Loucy (cell line): Measurements from ENCODE around the gene FNTB.

Experiments
- H2AFZ ChIP-seq: fragments of 200-600 bp; sonication (generic); 2 replicates; pipeline ENCODE4 v1.6.0; 2016; ENCODE audit warnings: antibody characterized with exemption, mild to moderate bottlenecking, low read length, moderate library complexity
- H3F3A ChIP-seq: fragments of 200-600 bp; 2 replicates; pipeline ENCODE4 v1.6.0; 2016; ENCODE audit warnings: antibody characterized with exemption, low read depth, mild to moderate bottlenecking
- H3K27me3 ChIP-seq: fragments of 200-600 bp; sonication (generic); 2 replicates; pipeline ENCODE4 v1.6.1; 2014; ENCODE audit warnings: low read length, mild to moderate bottlenecking; ENCODE audit not compliant: insufficient read depth, poor library complexity, severe bottlenecking
- H3K36me3 ChIP-seq: fragments of 200-600 bp; sonication (generic); 2 replicates; pipeline ENCODE4 v1.6.1; 2016; ENCODE audit warnings: low read length; ENCODE audit not compliant: insufficient read depth
- H3K4me1 ChIP-seq: fragments of 200-600 bp; sonication (generic); 2 replicates; pipeline ENCODE4 v1.5.1; 2014; ENCODE audit warnings: low read length, mild to moderate bottlenecking; ENCODE audit not compliant: insufficient read depth, poor library complexity, severe bottlenecking
- H3K4me2 ChIP-seq: fragments of 200-600 bp; sonication (generic); 2 replicates; pipeline ENCODE4 v1.6.0; 2014; ENCODE audit warnings: antibody characterized with exemption, low read length, low read depth, mild to moderate bottlenecking; ENCODE audit not compliant: poor library complexity, severe bottlenecking
- H3K4me3 ChIP-seq: fragments of 200-600 bp; sonication (generic); 2 replicates; pipeline ENCODE4 v1.5.1; 2014; ENCODE audit warnings: low read length, mild to moderate bottlenecking, mixed read lengths; ENCODE audit not compliant: poor library complexity, severe bottlenecking
- H3K79me2 ChIP-seq: fragments of 200-600 bp; sonication (generic); 2 replicates; pipeline ENCODE4 v1.6.1; 2014; ENCODE audit warnings: low read length; ENCODE audit not compliant: insufficient read depth
- H3K9ac ChIP-seq: fragments of 200-600 bp; sonication (generic); 2 replicates; pipeline ENCODE4 v1.6.0; 2014; ENCODE audit warnings: mild to moderate bottlenecking, low read depth, low read length, moderate library complexity; ENCODE audit not compliant: poor library complexity, severe bottlenecking
- H3K9me2 ChIP-seq: fragments of 200-600 bp; sonication (generic); replicated peaks from 2 replicates; pipeline ENCODE4 v1.6.1; 2016; ENCODE audit warnings: low read depth, low read length, mixed read lengths
- H3K9me3 ChIP-seq: fragments of 200-600 bp; sonication (generic); 2 replicates; pipeline ENCODE4 v1.6.1; 2014; ENCODE audit warnings: mild to moderate bottlenecking, antibody characterized with exemption, low read length, low read depth; ENCODE audit not compliant: insufficient read depth
- H4K20me1 ChIP-seq: fragments of 200-600 bp; sonication (generic); 2 replicates; pipeline ENCODE4 v1.6.0; 2014; ENCODE audit warnings: antibody characterized with exemption, low read length, mild to moderate bottlenecking; ENCODE audit not compliant: insufficient read depth, poor library complexity, severe bottlenecking
- EZH2phosphoT487 ChIP-seq: fragments of 200-600 bp; IDR thresholded peaks from 2 replicates; pipeline ENCODE4 v1.6.1; 2018; ENCODE audit warnings: antibody characterized with exemption, mild to moderate bottlenecking, moderate library complexity, borderline replicate concordance
- TF ChIP-seq, protein P1 (sequence below): fragments of 200-600 bp; sonication (generic); conservative IDR thresholded peaks from 2 replicates; pipeline ENCODE4 v1.5.1; 2014; ENCODE audit warnings: mild to moderate bottlenecking, antibody characterized with exemption, low read length

The FNTB gene

DNA sequence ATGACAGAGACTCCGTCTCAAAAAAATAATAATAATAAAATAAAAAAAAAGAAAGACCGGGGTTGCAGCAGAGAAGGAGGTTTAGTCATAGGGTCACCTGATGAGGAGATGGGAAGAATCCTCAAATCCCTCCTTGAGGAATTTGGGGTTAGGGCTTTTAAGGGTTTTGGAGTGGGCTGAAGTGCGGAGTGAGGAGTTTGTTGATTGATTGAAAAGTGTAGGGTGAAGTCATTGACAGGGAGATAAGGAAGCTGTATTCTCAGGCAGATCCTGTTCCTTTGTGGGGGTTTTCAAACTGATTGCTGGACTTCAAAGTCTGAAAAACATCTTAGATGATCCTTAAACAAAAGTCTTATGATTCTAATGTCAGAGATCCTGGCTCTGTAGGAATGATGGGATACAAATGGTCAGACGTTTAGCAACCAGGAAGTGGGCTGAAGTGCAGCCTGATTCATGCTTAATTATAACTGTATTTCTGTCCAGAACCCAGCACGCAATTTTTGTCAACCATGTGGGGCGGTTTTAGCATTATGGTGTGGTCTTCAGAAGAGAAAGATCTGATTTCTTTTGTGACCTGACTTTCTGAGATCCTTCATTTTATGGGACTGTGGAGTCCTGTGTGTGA, 16.0 kb downstream of the FNTB start:
- H3F3A ChIP-seq = no peaks in the 10 kb centered on the region
- no peaks in the 10 kb centered on the region for H3K9me2 ChIP-seq
- no peak overlapping the region for H3K4me3 ChIP-seq
- no peak overlapping the region for H3K4me2 ChIP-seq
- peaks cover 62% of the 10 kb centered on the region for H3K79me2 ChIP-seq
- H3K9ac ChIP-seq = no peak overlapping the region
- H3K9me3 ChIP-seq = no peaks in the 10 kb centered on the region
- H2AFZ ChIP-seq = no peak overlapping the region
- H3K27me3 ChIP-seq = no peaks in the 10 kb centered on the region
- peaks cover 10% of the 10 kb centered on the region for H4K20me1 ChIP-seq
- TF ChIP-seq, protein P1, sequence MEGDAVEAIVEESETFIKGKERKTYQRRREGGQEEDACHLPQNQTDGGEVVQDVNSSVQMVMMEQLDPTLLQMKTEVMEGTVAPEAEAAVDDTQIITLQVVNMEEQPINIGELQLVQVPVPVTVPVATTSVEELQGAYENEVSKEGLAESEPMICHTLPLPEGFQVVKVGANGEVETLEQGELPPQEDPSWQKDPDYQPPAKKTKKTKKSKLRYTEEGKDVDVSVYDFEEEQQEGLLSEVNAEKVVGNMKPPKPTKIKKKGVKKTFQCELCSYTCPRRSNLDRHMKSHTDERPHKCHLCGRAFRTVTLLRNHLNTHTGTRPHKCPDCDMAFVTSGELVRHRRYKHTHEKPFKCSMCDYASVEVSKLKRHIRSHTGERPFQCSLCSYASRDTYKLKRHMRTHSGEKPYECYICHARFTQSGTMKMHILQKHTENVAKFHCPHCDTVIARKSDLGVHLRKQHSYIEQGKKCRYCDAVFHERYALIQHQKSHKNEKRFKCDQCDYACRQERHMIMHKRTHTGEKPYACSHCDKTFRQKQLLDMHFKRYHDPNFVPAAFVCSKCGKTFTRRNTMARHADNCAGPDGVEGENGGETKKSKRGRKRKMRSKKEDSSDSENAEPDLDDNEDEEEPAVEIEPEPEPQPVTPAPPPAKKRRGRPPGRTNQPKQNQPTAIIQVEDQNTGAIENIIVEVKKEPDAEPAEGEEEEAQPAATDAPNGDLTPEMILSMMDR = no peak
- TF ChIP-seq EZH2phosphoT487 = no peak
- peaks cover 36% of the 10 kb centered on the region; the same call in 1 of the 2 replicates for H3K36me3 ChIP-seq
- peaks cover 8% of the 10 kb centered on the region for H3K4me1 ChIP-seq

DNA sequence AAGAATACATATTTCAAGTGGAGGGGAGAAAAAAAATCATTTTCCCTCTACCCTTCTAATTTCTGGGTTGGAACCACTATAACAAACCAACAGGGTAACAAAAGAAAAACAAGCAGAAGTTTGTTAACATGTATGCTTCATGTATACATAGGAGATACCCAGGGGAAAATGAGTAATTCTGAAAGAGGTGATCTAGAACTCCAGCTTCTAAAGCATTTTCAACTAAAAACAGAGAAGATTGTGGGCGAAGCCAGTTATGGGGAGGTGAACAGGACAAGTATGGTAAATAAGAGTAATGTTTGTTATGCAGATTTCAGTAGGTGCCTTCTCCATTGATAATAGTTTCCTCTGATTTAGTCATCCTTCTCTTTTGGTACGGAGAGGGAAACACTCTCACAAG, 16.7 kb downstream of the FNTB start:
- Histone ChIP-seq H3K9me3 (no peaks in the 10 kb centered on the region), H3K27me3 (no peaks in the 10 kb centered on the region), H3K9me2 (no peaks in the 10 kb centered on the region), H3K9ac (no peak overlapping the region), H3K4me2 (no peak overlapping the region), H3K79me2 (peaks cover 55% of the 10 kb centered on the region), H3F3A (no peaks in the 10 kb centered on the region), H2AFZ (no peak overlapping the region), H3K4me1 (peaks cover 5% of the 10 kb centered on the region), H3K4me3 (no peak overlapping the region), H3K36me3 (peaks cover 43% of the 10 kb centered on the region; the same call in 1 of the 2 replicates), H4K20me1 (peaks cover 7% of the 10 kb centered on the region)
- TF ChIP-seq, protein P1 = no peak
- no peak for TF ChIP-seq EZH2phosphoT487

DNA sequence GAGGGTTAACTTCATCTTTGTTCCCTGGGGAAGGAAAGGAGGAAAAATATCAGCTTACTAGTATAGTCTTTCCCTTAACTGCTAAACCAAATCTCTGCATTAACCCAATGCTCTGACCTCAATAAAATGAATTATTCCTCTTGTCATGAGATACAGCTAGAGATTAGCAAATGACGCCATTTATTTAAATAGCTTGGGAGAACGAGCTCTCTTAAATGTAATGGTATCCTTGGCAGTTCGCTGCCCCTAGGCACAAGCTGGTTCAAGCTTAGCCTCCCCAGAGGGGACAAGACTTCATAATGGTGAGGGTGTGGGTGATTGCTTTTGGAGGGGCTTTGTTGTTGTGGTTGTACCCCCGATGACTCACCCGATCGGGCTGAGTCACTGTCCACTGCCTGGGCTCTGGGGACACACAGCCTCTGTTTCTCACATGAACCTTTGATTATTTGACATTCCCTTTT, 19.6 kb downstream of the FNTB start:
- no peak overlapping the region for H2AFZ ChIP-seq

More for the DNA sequence above, 19.6 kb downstream of the FNTB start:
- TF ChIP-seq, protein P1 = no peak
- TF ChIP-seq EZH2phosphoT487 = no peak
- Histone ChIP-seq H3K9ac (no peak overlapping the region), H3K27me3 (no peaks in the 10 kb centered on the region), H3K4me1 (peaks cover 5% of the 10 kb centered on the region), H4K20me1 (no peaks in the 10 kb centered on the region), H3K9me2 (no peaks in the 10 kb centered on the region), H3K4me2 (no peak overlapping the region), H3K79me2 (peaks cover 26% of the 10 kb centered on the region; the same call in 1 of the 2 replicates), H3K9me3 (no peaks in the 10 kb centered on the region), H3F3A (no peaks in the 10 kb centered on the region), H3K36me3 (peaks cover 71% of the 10 kb centered on the region; the same call in 1 of the 2 replicates), H3K4me3 (no peak overlapping the region)
